HCT116 (cell line): ENCODE measurements around the gene LDLRAD4. TPM values are rescaled to one million over a fixed set of nuclear protein-coding genes. Genes with fewer than 3 reads are reported as not detected.

Experiments
- ATAC-seq: fragments of 200-7000 bp; cut with Tn5 transposase; 2 replicates; pipeline ENCODE4 v1.9.1; 2020; ENCODE audit warnings: mild to moderate bottlenecking, moderate library complexity
- BruUV-seq: library from RNA; stranded (reverse); fragments of 400-500 nt; replicated peaks from 2 replicates; lab custom pipeline; 2021; lab: Mats Ljungman, UMichigan
- CTCF ChIA-PET: fragments of 300-600 bp; sonication (Branson Sonifier 250); formaldehyde crosslinking; loops from one replicate; lab custom pipeline; 2021; ENCODE audit warnings: antibody characterized with exemption; lab: Charles Lee
- POLR2A ChIA-PET: fragments of 300-600, 350-600 bp; sonication (Branson Sonifier 250); formaldehyde crosslinking; loops from one replicate; lab custom pipeline; 2021; ENCODE audit warnings: antibody characterized with exemption; lab: Charles Lee
- RAD21 ChIA-PET, 2 experiments: fragments of 300-600 bp; sonication (Branson Sonifier 250); formaldehyde crosslinking; loops; one replicate each; lab custom pipeline; 2023; ENCODE audit warnings: low total read pairs in 2 of 2; ENCODE audit not compliant: uncharacterized antibody in 2 of 2, unreplicated experiment in 2 of 2, low non-redundant PET in 1 of 2; lab: Charles Lee
- DNase-seq: peaks from one replicate; pipeline ENCODE4 v3.0.0-alpha.2; 2010; ENCODE audit warnings: low read depth, low spot score
- H2AFZ ChIP-seq: fragments of 200-600 bp; shearing (Covaris generic), sonication (generic); 2 replicates; pipeline ENCODE4 v1.6.1; 2017; ENCODE audit warnings: low read depth, mixed run types, mixed read lengths, antibody characterized with exemption, low read length; ENCODE audit not compliant: poor library complexity, severe bottlenecking
- H3K27ac ChIP-seq: 2 replicates; pipeline ENCODE4 v1.5.1; 2012; ENCODE audit warnings: low read depth, low read length
- H3K27me3 ChIP-seq: fragments of 200-600 bp; sonication (generic); 2 replicates; pipeline ENCODE4 v1.6.1; 2016; ENCODE audit warnings: mixed run types, low read length, mixed read lengths; ENCODE audit not compliant: insufficient read depth
- H3K36me3 ChIP-seq, 2 experiments: fragments of 200-500 bp in 1 of 2; fragments of 200-600 bp in 1 of 2; sonication (Bioruptor generic) in 1 of 2; sonication (generic) in 1 of 2; 2 replicates each; pipeline versions ENCODE4 v1.5.1 to v1.6.1; 2014 to 2016; ENCODE audit warnings: low read length in 2 of 2, inconsistent platforms in 1 of 2, mixed read lengths in 1 of 2, mixed run types in 1 of 2; ENCODE audit not compliant: insufficient read depth in 2 of 2, control insufficient read depth in 1 of 2
- H3K4me1 ChIP-seq, 2 experiments: fragments of 200-600 bp in 1 of 2; sonication (generic) in 1 of 2; 2 replicates each; pipeline versions ENCODE4 v1.5.1 to v1.6.1; 2012 to 2017; ENCODE audit warnings: low read length in 2 of 2, inconsistent platforms in 1 of 2, mild to moderate bottlenecking in 1 of 2, mixed read lengths in 1 of 2, mixed run types in 1 of 2, moderate library complexity in 1 of 2; ENCODE audit not compliant: insufficient read depth in 2 of 2, control insufficient read depth in 1 of 2
- H3K4me2 ChIP-seq: fragments of 200-600 bp; sonication (generic); 2 replicates; pipeline ENCODE4 v1.6.1; 2017; ENCODE audit warnings: mixed run types, low read length, mixed read lengths
- H3K4me3 ChIP-seq, 2 experiments: fragments of 200-600 bp in 1 of 2; sonication (generic) in 1 of 2; replicated peaks in 1 of 2; 2 replicates each; pipeline ENCODE4 v1.5.1; 2011 to 2016; ENCODE audit warnings: low read length in 2 of 2, control low read depth in 1 of 2, low read depth in 1 of 2, mild to moderate bottlenecking in 1 of 2, mixed read lengths in 1 of 2, mixed run types in 1 of 2
- H3K79me2 ChIP-seq: fragments of 200-600 bp; sonication (generic); 2 replicates; pipeline ENCODE4 v1.6.1; 2017; ENCODE audit warnings: mild to moderate bottlenecking, mixed run types, low read length, moderate library complexity, mixed read lengths; ENCODE audit not compliant: insufficient read depth
- H3K9ac ChIP-seq: fragments of 200-600 bp; sonication (generic); 2 replicates; pipeline ENCODE4 v1.6.1; 2016; ENCODE audit warnings: low read length, mixed read lengths
- H3K9me2 ChIP-seq: fragments of 200-600 bp; sonication (generic), shearing (Covaris generic); 2 replicates; pipeline ENCODE4 v1.6.1; 2017; ENCODE audit warnings: mixed run types, mild to moderate bottlenecking, moderate library complexity; ENCODE audit not compliant: insufficient read depth
- H3K9me3 ChIP-seq, 2 experiments: fragments of 200-500 bp in 1 of 2; fragments of 200-600 bp in 1 of 2; sonication (Bioruptor generic) in 1 of 2; sonication (generic) in 1 of 2; 2 replicates each; pipeline ENCODE4 v1.6.1; 2014 to 2017; ENCODE audit warnings: low read length in 2 of 2, mixed read lengths in 2 of 2, inconsistent platforms in 1 of 2, low read depth in 1 of 2, mild to moderate bottlenecking in 1 of 2, mixed run types in 1 of 2, moderate library complexity in 1 of 2; ENCODE audit not compliant: control insufficient read depth in 1 of 2, insufficient read depth in 1 of 2
- H4K20me1 ChIP-seq: fragments of 200-600 bp; sonication (generic), shearing (Covaris generic); 2 replicates; pipeline ENCODE4 v1.6.1; 2017; ENCODE audit warnings: mixed run types, mild to moderate bottlenecking, moderate library complexity; ENCODE audit not compliant: insufficient read depth
- CBX3 ChIP-seq: IDR thresholded peaks from 2 replicates; pipeline ENCODE4 v1.6.1; 2012; ENCODE audit warnings: low read depth
- CEBPB ChIP-seq: IDR thresholded peaks from 2 replicates; pipeline ENCODE4 v1.6.1; 2012; ENCODE audit warnings: low read depth
- EGR1 ChIP-seq: IDR thresholded peaks from 2 replicates; pipeline ENCODE4 v1.6.1; 2012; ENCODE audit warnings: low read depth
- ELF1 ChIP-seq: IDR thresholded peaks from 2 replicates; pipeline ENCODE4 v1.6.1; 2012; ENCODE audit warnings: low read depth, borderline replicate concordance
- EZH2 ChIP-seq: fragments of 200-600 bp; sonication (generic); IDR thresholded peaks from 2 replicates; pipeline ENCODE4 v1.6.1; 2017; ENCODE audit warnings: antibody characterized with exemption, mixed run types
- EZH2phosphoT487 ChIP-seq: fragments of 200-600 bp; IDR thresholded peaks from 2 replicates; pipeline ENCODE4 v1.6.1; 2018; ENCODE audit warnings: antibody characterized with exemption, borderline replicate concordance
- FOSL1 ChIP-seq: IDR thresholded peaks from 2 replicates; pipeline ENCODE4 v1.6.1; 2012; ENCODE audit warnings: low read depth
- MAX ChIP-seq: IDR thresholded peaks from 2 replicates; pipeline ENCODE4 v1.6.1; 2012
- POLR2A ChIP-seq: IDR thresholded peaks from 2 replicates; pipeline ENCODE4 v1.7.0; 2011; ENCODE audit warnings: borderline replicate concordance; ENCODE audit not compliant: insufficient read depth, insufficient read length; ENCODE audit errors: extremely low read depth
- POLR2AphosphoS5 ChIP-seq: IDR thresholded peaks from 2 replicates; pipeline ENCODE4 v1.6.1; 2011; ENCODE audit warnings: mild to moderate bottlenecking, low read depth, low read length, moderate library complexity
- SP1 ChIP-seq: IDR thresholded peaks from 2 replicates; pipeline ENCODE4 v1.6.1; 2012; ENCODE audit warnings: low read depth
- SRF ChIP-seq: IDR thresholded peaks from 2 replicates; pipeline ENCODE4 v1.6.1; 2012; ENCODE audit warnings: low read depth
- TCF7L2 ChIP-seq: IDR thresholded peaks from 2 replicates; pipeline ENCODE4 v1.7.0; 2011; ENCODE audit warnings: borderline replicate concordance, inconsistent platforms; ENCODE audit not compliant: insufficient read depth, insufficient read length; ENCODE audit errors: extremely low read depth
- ZFX ChIP-seq: fragments of 450-650 bp; IDR thresholded peaks from 2 replicates; pipeline ENCODE4 v1.6.1; 2017
- ZNF274 ChIP-seq: fragments of 200-500 bp; sonication (Bioruptor generic); IDR thresholded peaks from 2 replicates; pipeline ENCODE4 v1.6.1; 2014; ENCODE audit warnings: mild to moderate bottlenecking, low read depth, low read length, inconsistent platforms
- intact Hi-C: fragments of 100-400 bp; cut with micrococcal nuclease; formaldehyde crosslinking; loops from 2 replicates; pipeline ENCODE4 v1.10.0; 2022
- total RNA-seq: library from RNA; stranded (reverse); gene quantifications from one replicate; pipeline ENCODE4 v1.2.1, GENCODE V29; 2021; ENCODE audit not compliant: unreplicated experiment
- TF ChIP-seq, protein P1 (sequence below): IDR thresholded peaks from 2 replicates; pipeline ENCODE4 v1.6.1; 2012
- TF ChIP-seq, protein P2 (sequence below): IDR thresholded peaks from 2 replicates; pipeline ENCODE4 v1.6.1; 2012; ENCODE audit warnings: low read depth
- TF ChIP-seq, protein P3 (sequence below): IDR thresholded peaks from 2 replicates; pipeline ENCODE4 v1.6.1; 2011; ENCODE audit warnings: mild to moderate bottlenecking, low read length, moderate library complexity; ENCODE audit not compliant: insufficient replicate concordance; ENCODE audit errors: extremely low read depth

LDLRAD4 gene
- total RNA-seq, 1 experiment from 2014 or later: 1.2 TPM

DNA sequence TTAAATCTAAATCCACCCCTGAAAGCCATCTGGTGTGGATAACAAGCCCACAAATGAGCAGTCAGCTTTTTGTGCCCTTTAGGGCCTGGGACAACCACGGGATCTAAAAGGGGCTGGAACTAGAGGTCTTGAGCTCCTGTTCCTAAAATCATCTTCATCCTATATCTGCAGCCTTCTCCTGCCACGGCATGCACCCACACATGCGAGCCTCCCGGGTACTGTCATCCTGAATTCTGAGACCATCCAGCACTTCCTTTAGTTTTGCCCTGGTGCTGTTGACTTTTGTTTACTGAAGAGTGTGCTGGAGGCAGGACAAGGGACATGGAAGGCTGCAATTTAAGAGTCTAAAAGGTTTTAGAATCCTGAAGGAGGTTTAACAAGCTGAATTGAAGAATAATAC is 324.6 kb downstream of the LDLRAD4 start (continued):
- no peak for TF ChIP-seq POLR2AphosphoS5
- TF ChIP-seq ELF1: no peak
- no peak for TF ChIP-seq EGR1
- TF ChIP-seq MAX: no peak
- TF ChIP-seq TCF7L2: no peak
- no peak for TF ChIP-seq SP1
- no peak for TF ChIP-seq FOSL1
- TF ChIP-seq CEBPB: no peak
- TF ChIP-seq SRF: no peak

DNA sequence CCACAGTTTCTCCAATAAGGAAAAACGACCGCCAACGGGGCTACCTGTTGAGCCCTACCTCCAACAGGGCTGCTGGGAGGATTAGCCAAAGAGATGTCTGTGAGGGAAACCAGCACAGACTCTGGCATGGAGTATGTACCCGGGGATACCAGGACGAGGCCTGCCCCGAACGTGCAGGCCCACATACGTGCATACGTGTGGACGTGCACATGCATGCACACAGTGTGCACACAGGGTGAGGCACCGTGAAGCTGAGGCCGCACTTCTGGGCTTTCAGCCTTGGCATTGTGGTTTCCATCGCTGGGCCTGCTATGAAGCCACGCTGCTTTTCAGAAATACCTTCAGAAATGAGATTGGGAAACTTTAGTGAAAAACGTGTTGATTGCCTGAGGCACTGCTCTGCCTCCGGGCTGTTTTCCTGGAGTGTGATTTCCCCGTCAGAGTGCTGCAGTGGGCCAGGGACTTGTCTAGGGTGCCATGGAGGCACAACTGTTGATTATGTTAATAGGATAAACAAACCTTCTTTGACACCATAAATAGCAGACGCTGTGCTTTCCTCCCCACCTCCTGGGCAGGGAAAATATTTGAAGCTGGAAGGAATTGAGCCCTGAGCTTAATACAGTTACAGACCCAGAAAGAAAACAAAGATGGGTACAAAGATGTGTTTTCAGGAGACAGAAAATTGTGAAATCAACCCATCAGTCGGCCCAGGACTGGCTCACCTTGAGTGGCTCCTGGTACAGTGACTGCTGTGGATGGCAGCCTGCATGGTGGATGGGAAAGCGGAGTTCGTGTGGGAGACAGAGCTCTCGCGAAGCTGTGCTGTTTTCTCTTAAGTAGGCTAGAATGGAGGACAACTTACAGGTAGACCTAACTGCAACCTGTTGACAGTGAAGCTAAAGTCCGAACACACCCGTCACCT is 325.5 kb downstream of the LDLRAD4 start:
- H3K9me2 ChIP-seq: no peaks in the 10 kb centered on the region
- no TSS peak for BruUV-seq
- no peaks in the 10 kb centered on the region for H3K27me3 ChIP-seq
- H3K9ac ChIP-seq: no peak overlapping the region
- H3K36me3 ChIP-seq: no peaks in the 10 kb centered on the region
- ChIA-PET POLR2A (no interaction called here), RAD21 (no interaction called here), CTCF (interaction anchor here (0.7 kb wide), 1 partner anchor 492 kb away, joined by 4 read pairs; no protein-coding TSS in a partner anchor)
- intact Hi-C loops: no loop called here
- no peaks in the 10 kb centered on the region for H3K79me2 ChIP-seq
- H3K27ac ChIP-seq: no peak overlapping the region
- ATAC-seq: no peak
- H3K4me2 ChIP-seq: no peak overlapping the region
- no peaks in the 10 kb centered on the region for H3K9me3 ChIP-seq
- H4K20me1 ChIP-seq: no peaks in the 10 kb centered on the region
- DNase-seq: no peak
- no peak overlapping the region for H3K4me3 ChIP-seq
- H2AFZ ChIP-seq: no peak overlapping the region
- no peak for TF ChIP-seq POLR2A
- no peak for TF ChIP-seq SRF
- TF ChIP-seq EZH2phosphoT487: no peak
- no peak for TF ChIP-seq CEBPB
- TF ChIP-seq ZFX: no peak
- no peak for TF ChIP-seq POLR2AphosphoS5
- TF ChIP-seq, protein P1, sequence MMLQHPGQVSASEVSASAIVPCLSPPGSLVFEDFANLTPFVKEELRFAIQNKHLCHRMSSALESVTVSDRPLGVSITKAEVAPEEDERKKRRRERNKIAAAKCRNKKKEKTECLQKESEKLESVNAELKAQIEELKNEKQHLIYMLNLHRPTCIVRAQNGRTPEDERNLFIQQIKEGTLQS: no peak
- no peak for TF ChIP-seq EZH2
- no peak for TF ChIP-seq CBX3
- TF ChIP-seq, protein P2, sequence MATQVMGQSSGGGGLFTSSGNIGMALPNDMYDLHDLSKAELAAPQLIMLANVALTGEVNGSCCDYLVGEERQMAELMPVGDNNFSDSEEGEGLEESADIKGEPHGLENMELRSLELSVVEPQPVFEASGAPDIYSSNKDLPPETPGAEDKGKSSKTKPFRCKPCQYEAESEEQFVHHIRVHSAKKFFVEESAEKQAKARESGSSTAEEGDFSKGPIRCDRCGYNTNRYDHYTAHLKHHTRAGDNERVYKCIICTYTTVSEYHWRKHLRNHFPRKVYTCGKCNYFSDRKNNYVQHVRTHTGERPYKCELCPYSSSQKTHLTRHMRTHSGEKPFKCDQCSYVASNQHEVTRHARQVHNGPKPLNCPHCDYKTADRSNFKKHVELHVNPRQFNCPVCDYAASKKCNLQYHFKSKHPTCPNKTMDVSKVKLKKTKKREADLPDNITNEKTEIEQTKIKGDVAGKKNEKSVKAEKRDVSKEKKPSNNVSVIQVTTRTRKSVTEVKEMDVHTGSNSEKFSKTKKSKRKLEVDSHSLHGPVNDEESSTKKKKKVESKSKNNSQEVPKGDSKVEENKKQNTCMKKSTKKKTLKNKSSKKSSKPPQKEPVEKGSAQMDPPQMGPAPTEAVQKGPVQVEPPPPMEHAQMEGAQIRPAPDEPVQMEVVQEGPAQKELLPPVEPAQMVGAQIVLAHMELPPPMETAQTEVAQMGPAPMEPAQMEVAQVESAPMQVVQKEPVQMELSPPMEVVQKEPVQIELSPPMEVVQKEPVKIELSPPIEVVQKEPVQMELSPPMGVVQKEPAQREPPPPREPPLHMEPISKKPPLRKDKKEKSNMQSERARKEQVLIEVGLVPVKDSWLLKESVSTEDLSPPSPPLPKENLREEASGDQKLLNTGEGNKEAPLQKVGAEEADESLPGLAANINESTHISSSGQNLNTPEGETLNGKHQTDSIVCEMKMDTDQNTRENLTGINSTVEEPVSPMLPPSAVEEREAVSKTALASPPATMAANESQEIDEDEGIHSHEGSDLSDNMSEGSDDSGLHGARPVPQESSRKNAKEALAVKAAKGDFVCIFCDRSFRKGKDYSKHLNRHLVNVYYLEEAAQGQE: no peak
- TF ChIP-seq FOSL1: no peak
- TF ChIP-seq, protein P3, sequence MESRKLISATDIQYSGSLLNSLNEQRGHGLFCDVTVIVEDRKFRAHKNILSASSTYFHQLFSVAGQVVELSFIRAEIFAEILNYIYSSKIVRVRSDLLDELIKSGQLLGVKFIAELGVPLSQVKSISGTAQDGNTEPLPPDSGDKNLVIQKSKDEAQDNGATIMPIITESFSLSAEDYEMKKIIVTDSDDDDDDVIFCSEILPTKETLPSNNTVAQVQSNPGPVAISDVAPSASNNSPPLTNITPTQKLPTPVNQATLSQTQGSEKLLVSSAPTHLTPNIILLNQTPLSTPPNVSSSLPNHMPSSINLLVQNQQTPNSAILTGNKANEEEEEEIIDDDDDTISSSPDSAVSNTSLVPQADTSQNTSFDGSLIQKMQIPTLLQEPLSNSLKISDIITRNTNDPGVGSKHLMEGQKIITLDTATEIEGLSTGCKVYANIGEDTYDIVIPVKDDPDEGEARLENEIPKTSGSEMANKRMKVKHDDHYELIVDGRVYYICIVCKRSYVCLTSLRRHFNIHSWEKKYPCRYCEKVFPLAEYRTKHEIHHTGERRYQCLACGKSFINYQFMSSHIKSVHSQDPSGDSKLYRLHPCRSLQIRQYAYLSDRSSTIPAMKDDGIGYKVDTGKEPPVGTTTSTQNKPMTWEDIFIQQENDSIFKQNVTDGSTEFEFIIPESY: no peak
- TF ChIP-seq ZNF274: no peak
- no peaks in the 10 kb centered on the region for H3K4me1 ChIP-seq
